Transverse colon (tissue), 4 donors: ENCODE results near the gene TMEM202. TPM values are rescaled to one million over a fixed set of nuclear protein-coding genes. Genes with fewer than 3 reads are reported as not detected.

ENCODE experiments used
- DNase-seq: peaks from one replicate; pipeline ENCODE4 v3.0.0-alpha.2; 2019
- H3K27ac ChIP-seq, 4 donors: fragments of 200-600 bp; sonication (generic); 2 replicates each; pipeline ENCODE4 v1.5.1; 2016 to 2018; ENCODE audit warnings: inconsistent platforms in 4 of 4
- H3K27me3 ChIP-seq: fragments of 200-600 bp; sonication (generic); 2 replicates; pipeline ENCODE4 v1.5.1; 2017; ENCODE audit warnings: inconsistent platforms
- H3K36me3 ChIP-seq, 4 donors: fragments of 200-600 bp; sonication (generic); 2 replicates each; pipeline ENCODE4 v1.5.1; 2017 to 2019; ENCODE audit warnings: inconsistent platforms in 4 of 4
- H3K4me1 ChIP-seq, 4 donors: fragments of 200-600 bp; sonication (generic); 2 replicates each; pipeline ENCODE4 v1.5.1; 2017 to 2020; ENCODE audit warnings: inconsistent platforms in 4 of 4
- H3K4me3 ChIP-seq, 4 donors: fragments of 200-600 bp; sonication (generic); 1 replicate in 1 of 4; 2 replicates in 3 of 4; pipeline versions ENCODE4 v1.5.1 to v1.6.1; 2017 to 2019; ENCODE audit warnings: inconsistent platforms in 4 of 4
- H3K9me3 ChIP-seq, 2 donors: fragments of 200-600 bp; sonication (generic); 2 replicates each; pipeline ENCODE4 v1.5.1; 2017 to 2019; ENCODE audit warnings: inconsistent platforms in 2 of 2
- CTCF ChIP-seq, 5 experiments: fragments of 200-600 bp in 3 of 5; fragments of 450-650 bp in 2 of 5; sonication (generic) in 3 of 5; IDR thresholded peaks; 1 replicate in 2 of 5; 2 replicates in 3 of 5; pipeline ENCODE4 v1.5.1; 2016 to 2017; ENCODE audit warnings: antibody characterized with exemption in 5 of 5, inconsistent platforms in 3 of 5, mild to moderate bottlenecking in 2 of 5, moderate library complexity in 1 of 5
- EP300 ChIP-seq: sonication (generic); formaldehyde crosslinking; IDR thresholded peaks from one replicate; pipeline ENCODE4 v1.6.1; 2017; ENCODE audit warnings: antibody characterized with exemption, low read depth
- POLR2A ChIP-seq: fragments of 450-650 bp; IDR thresholded peaks from one replicate; pipeline ENCODE4 v1.6.1; 2016; ENCODE audit warnings: antibody characterized with exemption, mild to moderate bottlenecking, moderate library complexity
- POLR2AphosphoS5 ChIP-seq, 3 donors: sonication (generic); formaldehyde crosslinking; IDR thresholded peaks; one replicate each; pipeline ENCODE4 v1.6.1; 2016; ENCODE audit warnings: antibody characterized with exemption in 3 of 3
- WGBS, 2 donors: methylation state at CpG; one replicate each; pipeline ENCODE4 v1.1.5; 2018; ENCODE audit warnings: low coverage in 1 of 2; 5-methylcytosine and 5-hydroxymethylcytosine counted together
- in situ Hi-C, 4 donors: fragments of 200-750 bp; cut with MboI; loops; one replicate each; pipeline versions ENCODE4 v1.15.0 to v1.15.1; 2017; ENCODE audit warnings: low sequenced_read_pairs in 3 of 4, low pct_ligation_motif_present in 1 of 4, low pct_unique_long_range_greater_than_20kb in 1 of 4
- intact Hi-C: fragments of 100-400 bp; cut with DNase I; formaldehyde crosslinking; loops from one replicate; pipeline ENCODE4 v1.15.1; 2023; ENCODE audit warnings: low total_unique reads
- total RNA-seq, 4 donors: library from RNA; depleted of rRNA; stranded (reverse); fragments of >200 nt; gene quantifications; one replicate each; pipeline ENCODE4 v1.1.0, GENCODE V29; 2016

The TMEM202 gene
- total RNA-seq: not detected

GRCh38 chr15:72397796-72398588 is at the start of gene TMEM202:
TMEM202 (plus strand) TSS chr15:72398305; CDS start chr15:72398327, 22 bp downstream.
- WGBS, 2 donors: 73 to 90% methylated on average over 2 to 4 of the region's 4 CpGs
- Histone ChIP-seq H3K4me3 (no peak within 1 kb of the TSS), H3K27ac (no peak within 1 kb of the TSS), H3K9me3 (no peaks in the 10 kb centered on the region), H3K4me1 (no peaks in the 10 kb centered on the region), H3K36me3 (no peaks in the 10 kb centered on the region), H3K27me3 (peaks cover 2% of the 10 kb centered on the region)
- intact Hi-C loops: no loop called here
- no peak for TF ChIP-seq POLR2AphosphoS5 (IDR thresholded peaks at IDR 0.05)
- DNase-seq: no peak
- in situ Hi-C loops: no loop called here

- H3K27me3 ChIP-seq: no peaks in the 10 kb centered on the region
- 98% methylated on average over 2 of the region's 2 CpGs; no CpG with 5 or more reads in 1 of the 2 donors for WGBS, 2 donors
- H3K4me1 ChIP-seq: peaks cover 0 to 4% (median under 1%) of the 10 kb centered on the region in 4 donors
- H3K36me3 ChIP-seq: peaks cover 0 to 66% (median 28%) of the 10 kb centered on the region in 4 donors
- H3K9me3 ChIP-seq: no peaks in the 10 kb centered on the region
- no peak overlapping the region for H3K4me3 ChIP-seq
- TF ChIP-seq POLR2AphosphoS5 (IDR thresholded peaks at IDR 0.05) (no peak), EP300 (no peak), CTCF (IDR thresholded peaks at IDR 0.05) (no peak)
- no peak overlapping the region for H3K27ac ChIP-seq
- intact Hi-C loops (no loop called here), in situ Hi-C loops (no loop called here)
- no peak for DNase-seq
Observed at GRCh38 chr15:72353266-72353665, 44.8 kb upstream of the TMEM202 start.

- TF ChIP-seq POLR2A: no peak
- TF ChIP-seq POLR2AphosphoS5 (IDR thresholded peaks at IDR 0.05): no peak
- TF ChIP-seq CTCF (IDR thresholded peaks at IDR 0.05): no peak
- TF ChIP-seq EP300: no peak
- 81% methylated on average over 1 of the region's 1 CpG; no CpG with 5 or more reads in 1 of the 2 donors for WGBS, 2 donors
- Histone ChIP-seq H3K9me3 (no peaks in the 10 kb centered on the region), H3K36me3 (peaks cover 0 to 59% (median 23%) of the 10 kb centered on the region in 4 donors), H3K4me3 (no peak overlapping the region), H3K4me1 (peaks cover 0 to 15% (median 4%) of the 10 kb centered on the region in 4 donors), H3K27me3 (no peaks in the 10 kb centered on the region), H3K27ac (no peak overlapping the region)
- intact Hi-C loops (no loop called here), in situ Hi-C loops (no loop called here)
- DNase-seq: no peak
Observed at GRCh38 chr15:72354496-72354895, 43.6 kb upstream of the TMEM202 start.

- no peaks in the 10 kb centered on the region for H3K9me3 ChIP-seq
- peaks cover 0 to 15% (median 4%) of the 10 kb centered on the region in 4 donors for H3K4me1 ChIP-seq
- peaks cover 0 to 32% (median 7%) of the 10 kb centered on the region in 4 donors for H3K36me3 ChIP-seq
- intact Hi-C loops: no loop called here
- 81 to 87% methylated on average over 3 of the region's 3 CpGs for WGBS, 2 donors
- no peak overlapping the region for H3K27ac ChIP-seq
- H3K27me3 ChIP-seq: no peaks in the 10 kb centered on the region
- in situ Hi-C loops: no loop called here
- TF ChIP-seq POLR2A (no peak), EP300 (no peak), CTCF (IDR thresholded peaks at IDR 0.05) (no peak), POLR2AphosphoS5 (IDR thresholded peaks at IDR 0.05) (no peak)
- H3K4me3 ChIP-seq: no peak overlapping the region
- DNase-seq: no peak
Observed at GRCh38 chr15:72358121-72358520, 40.0 kb upstream of the TMEM202 start.
